Measurements from ENCODE around the gene GNA14. TPM values are rescaled to one million over a fixed set of nuclear protein-coding genes. Genes with fewer than 3 reads are reported as not detected.
"Not testable (repeated sequence)": the region's sequence is repeated elsewhere in the genome, so short reads cannot be mapped to it uniquely, and the experiment has no call there.

Gene GNA14
- total RNA-seq, 2 donors from 2014 or later: not detected

GRCh38 chr9:77456829-77457437 lies 191.2 kb downstream of the GNA14 start:
- H3K36me3 Mint-ChIP-seq (ENCODE audit: low read depth): no peaks in the 10 kb centered on the region
- H3K9me3 Mint-ChIP-seq: no peaks in the 10 kb centered on the region
- H3K27me3 Mint-ChIP-seq: peaks cover 3% of the 10 kb centered on the region
- no peak overlapping the region for H3K27ac Mint-ChIP-seq
- ATAC-seq (replicated peaks): peak; percentile 83
- no peak overlapping the region for H3K4me3 Mint-ChIP-seq
- peaks cover 16% of the 10 kb centered on the region for H3K4me1 Mint-ChIP-seq

- no peak overlapping the region for H3K27ac Mint-ChIP-seq
- peaks cover 16% of the 10 kb centered on the region for H3K4me1 Mint-ChIP-seq
- peak; percentile 49 for ATAC-seq (replicated peaks)
- H3K9me3 Mint-ChIP-seq: no peaks in the 10 kb centered on the region
- H3K27me3 Mint-ChIP-seq: peaks cover 12% of the 10 kb centered on the region
- no peak overlapping the region for H3K4me3 Mint-ChIP-seq
- no peaks in the 10 kb centered on the region for H3K36me3 Mint-ChIP-seq (ENCODE audit: low read depth)
These were observed 192.7 kb downstream of the GNA14 start for GRCh38 chr9:77455312-77455927.

DNA sequence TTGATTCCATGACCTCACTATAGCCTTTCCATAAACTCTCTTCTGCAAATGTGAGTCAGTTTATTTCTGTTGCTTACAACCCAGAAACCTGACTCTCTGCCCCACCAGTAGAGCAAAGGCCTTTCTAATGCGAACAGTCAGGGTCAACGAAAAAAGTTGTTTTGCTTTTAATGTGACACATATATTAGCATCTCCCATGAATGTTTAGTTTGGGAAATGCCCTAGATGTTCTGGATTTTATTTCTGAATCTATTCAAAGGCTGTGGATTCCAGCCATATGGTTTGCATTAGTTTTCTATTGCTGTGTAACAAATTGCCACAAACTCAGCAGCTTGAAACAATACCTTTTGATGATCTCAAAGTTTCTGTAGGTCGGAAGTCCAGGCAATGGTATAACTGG lies 193.5 kb downstream of the GNA14 start:
- H3K27ac Mint-ChIP-seq: no peak overlapping the region
- H3K36me3 Mint-ChIP-seq (ENCODE audit: low read depth): no peaks in the 10 kb centered on the region
- no peaks in the 10 kb centered on the region for H3K9me3 Mint-ChIP-seq
- peak overlapping the region; percentile 45 for H3K4me3 Mint-ChIP-seq
- peaks cover 13% of the 10 kb centered on the region for H3K27me3 Mint-ChIP-seq
- no peak for ATAC-seq (replicated peaks)
- H3K4me1 Mint-ChIP-seq: peaks cover 16% of the 10 kb centered on the region

GRCh38 chr9:77453825-77454647 lies 194.1 kb downstream of the GNA14 start:
- H3K4me1 Mint-ChIP-seq: peaks cover 16% of the 10 kb centered on the region
- H3K27me3 Mint-ChIP-seq: peaks cover 13% of the 10 kb centered on the region
- H3K4me3 Mint-ChIP-seq: peak overlapping the region; percentile 45
- no peaks in the 10 kb centered on the region for H3K36me3 Mint-ChIP-seq (ENCODE audit: low read depth)
- ATAC-seq (replicated peaks): no peak
- H3K27ac Mint-ChIP-seq: peak overlapping the region; percentile 11
- H3K9me3 Mint-ChIP-seq: no peaks in the 10 kb centered on the region

- peaks cover 19% of the 10 kb centered on the region for H3K27me3 Mint-ChIP-seq
- H3K4me1 Mint-ChIP-seq: peaks cover 6% of the 10 kb centered on the region
- H3K36me3 Mint-ChIP-seq (ENCODE audit: low read depth): no peaks in the 10 kb centered on the region
- no peak overlapping the region for H3K4me3 Mint-ChIP-seq
- no peak overlapping the region for H3K27ac Mint-ChIP-seq
- peaks cover 3% of the 10 kb centered on the region for H3K9me3 Mint-ChIP-seq
- ATAC-seq (replicated peaks): no peak
These were observed 196.6 kb downstream of the GNA14 start for GRCh38 chr9:77451507-77451906.

DNA sequence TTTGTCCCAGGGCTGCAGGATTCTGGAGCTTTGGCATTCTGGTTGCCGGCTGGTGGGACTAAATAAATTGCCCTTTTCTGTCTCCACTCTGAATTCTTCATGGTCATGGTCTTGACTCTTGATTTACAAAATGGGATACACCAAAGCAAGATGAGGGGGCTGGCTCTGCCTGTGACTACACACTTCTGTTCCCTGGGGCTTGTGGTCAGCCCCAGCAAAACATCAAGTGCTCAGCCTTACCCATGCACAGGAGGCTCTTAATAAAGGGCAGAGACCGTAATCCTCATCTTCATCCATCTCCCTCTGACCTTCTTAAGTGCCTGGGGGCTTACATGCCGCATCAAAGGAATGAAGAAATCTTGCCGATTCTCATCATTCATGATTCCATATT lies 198.0 kb downstream of the GNA14 start:
- Mint-ChIP-seq H3K27me3 (peaks cover 19% of the 10 kb centered on the region), H3K9me3 (peaks cover 3% of the 10 kb centered on the region), H3K27ac (no peak overlapping the region), H3K36me3 (ENCODE audit: low read depth) (no peaks in the 10 kb centered on the region), H3K4me1 (peaks cover 6% of the 10 kb centered on the region), H3K4me3 (no peak overlapping the region)
- no peak for ATAC-seq (replicated peaks)

DNA sequence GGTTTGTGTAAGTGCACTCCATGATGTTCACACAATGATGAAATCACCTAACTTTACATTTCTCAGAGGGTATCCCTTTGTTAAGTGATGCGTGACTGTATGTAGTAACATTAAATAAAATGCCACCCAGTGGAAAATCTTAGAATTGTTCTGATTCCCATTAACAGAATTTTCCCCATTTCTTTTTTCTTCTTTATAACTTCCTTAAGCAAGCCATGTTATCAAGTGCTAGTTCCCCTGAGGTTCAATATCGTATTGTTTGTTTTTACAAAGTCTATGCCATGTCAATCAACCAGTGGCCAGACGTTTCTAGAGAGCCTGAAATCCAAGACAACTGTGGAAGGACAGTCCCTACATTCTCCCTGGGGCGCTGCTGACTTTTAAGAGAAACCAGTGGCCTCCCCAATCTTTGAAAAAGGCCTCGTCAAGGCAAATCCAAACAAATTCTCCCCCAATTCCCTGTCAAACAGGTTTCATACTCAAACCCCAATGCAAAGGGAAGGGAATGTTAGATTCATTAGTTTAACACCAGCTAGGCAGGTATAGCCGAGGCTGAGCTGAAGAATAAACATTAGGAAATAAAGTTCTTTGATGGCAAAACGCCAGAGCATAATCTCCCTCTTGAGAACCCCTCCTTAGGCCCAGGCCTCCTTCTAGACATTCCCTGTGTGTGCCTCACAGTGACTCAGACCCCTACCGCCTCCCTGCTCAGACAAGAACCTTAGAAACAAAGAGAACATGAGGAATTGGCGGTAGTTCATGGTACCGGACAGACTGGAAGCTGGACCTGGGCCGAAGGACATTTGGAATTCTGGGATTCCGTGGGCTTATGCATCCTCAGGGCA lies 198.7 kb downstream of the GNA14 start:
- Mint-ChIP-seq H3K4me1 (peaks cover 6% of the 10 kb centered on the region), H3K27ac (no peak overlapping the region), H3K36me3 (ENCODE audit: low read depth) (no peaks in the 10 kb centered on the region), H3K27me3 (peaks cover 19% of the 10 kb centered on the region), H3K4me3 (no peak overlapping the region), H3K9me3 (peaks cover 3% of the 10 kb centered on the region)
- no peak for ATAC-seq (replicated peaks)

DNA sequence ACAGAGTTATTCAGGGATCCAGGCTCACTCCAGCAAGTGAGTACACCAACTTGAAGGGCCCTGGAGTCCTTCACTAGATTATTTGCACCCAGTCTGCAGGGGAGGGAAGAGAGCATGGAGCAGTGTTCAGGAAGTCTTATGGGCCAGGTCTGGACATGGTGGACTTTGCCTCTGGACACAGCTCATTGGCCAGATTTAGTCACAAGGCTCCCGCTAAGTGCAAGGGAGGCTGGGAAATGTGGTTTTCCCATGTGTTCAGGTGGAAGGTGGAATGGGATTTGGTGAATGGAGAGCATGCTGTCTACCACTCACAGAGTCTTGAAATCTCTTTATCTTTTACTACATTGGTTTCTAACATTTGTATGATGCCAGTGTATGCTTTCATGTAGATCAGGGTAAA lies 200.5 kb downstream of the GNA14 start:
- no peak overlapping the region for H3K27ac Mint-ChIP-seq
- H3K36me3 Mint-ChIP-seq (ENCODE audit: low read depth): no peaks in the 10 kb centered on the region
- no peak for ATAC-seq (replicated peaks)
- H3K9me3 Mint-ChIP-seq: peaks cover 3% of the 10 kb centered on the region
- H3K4me3 Mint-ChIP-seq: no peak overlapping the region
- H3K27me3 Mint-ChIP-seq: peaks cover 19% of the 10 kb centered on the region
- H3K4me1 Mint-ChIP-seq: no peaks in the 10 kb centered on the region

GRCh38 chr9:77442436-77442835 lies 205.7 kb downstream of the GNA14 start:
- H3K9me3 Mint-ChIP-seq: peaks cover 2% of the 10 kb centered on the region
- no peaks in the 10 kb centered on the region for H3K4me1 Mint-ChIP-seq
- H3K27me3 Mint-ChIP-seq: peaks cover 8% of the 10 kb centered on the region
- no peak overlapping the region for H3K4me3 Mint-ChIP-seq
- ATAC-seq (replicated peaks): no peak
- H3K27ac Mint-ChIP-seq: no peak overlapping the region
- no peaks in the 10 kb centered on the region for H3K36me3 Mint-ChIP-seq (ENCODE audit: low read depth)

DNA sequence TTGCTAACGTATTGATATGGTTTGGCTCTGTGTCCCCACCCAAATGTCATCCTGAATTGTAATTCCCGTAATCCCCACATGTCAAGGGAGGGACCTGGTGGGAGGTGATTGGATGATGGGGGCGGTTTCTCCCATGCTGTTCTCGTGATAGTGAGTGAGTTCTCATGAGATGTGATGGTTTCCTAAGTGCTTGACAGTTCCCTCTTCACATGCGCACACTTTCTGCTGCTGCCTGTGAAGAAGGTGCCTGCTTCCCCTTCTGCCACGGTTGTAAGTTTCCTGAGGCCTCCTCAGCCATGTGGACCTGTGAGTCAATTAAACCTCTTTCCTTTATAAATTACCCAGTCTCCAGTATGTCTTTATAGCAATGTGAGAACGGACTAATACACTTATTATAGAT lies 207.0 kb downstream of the GNA14 start:
- not testable (repeated sequence) for ATAC-seq (replicated peaks); H3K4me1 Mint-ChIP-seq; H3K4me3 Mint-ChIP-seq; H3K27ac Mint-ChIP-seq; H3K27me3 Mint-ChIP-seq; H3K9me3 Mint-ChIP-seq; H3K36me3 Mint-ChIP-seq (ENCODE audit: low read depth)

GRCh38 chr9:77440057-77440456 lies 208.1 kb downstream of the GNA14 start:
- Mint-ChIP-seq H3K9me3 (no peaks in the 10 kb centered on the region), H3K4me3 (no peak overlapping the region), H3K27ac (no peak overlapping the region), H3K4me1 (no peaks in the 10 kb centered on the region), H3K27me3 (peaks cover 3% of the 10 kb centered on the region), H3K36me3 (ENCODE audit: low read depth) (no peaks in the 10 kb centered on the region)
- ATAC-seq (replicated peaks): no peak

- no peak for ATAC-seq (replicated peaks)
- H3K36me3 Mint-ChIP-seq (ENCODE audit: low read depth): no peaks in the 10 kb centered on the region
- H3K4me3 Mint-ChIP-seq: no peak overlapping the region
- H3K9me3 Mint-ChIP-seq: no peaks in the 10 kb centered on the region
- peaks cover 3% of the 10 kb centered on the region for H3K27me3 Mint-ChIP-seq
- H3K27ac Mint-ChIP-seq: no peak overlapping the region
- peaks cover 3% of the 10 kb centered on the region for H3K4me1 Mint-ChIP-seq
These were observed 209.5 kb downstream of the GNA14 start for GRCh38 chr9:77438653-77439052.

GRCh38 chr9:77435688-77436087 lies 212.4 kb downstream of the GNA14 start:
- Mint-ChIP-seq H3K4me3 (no peak overlapping the region), H3K4me1 (peaks cover 5% of the 10 kb centered on the region), H3K27me3 (peaks cover 3% of the 10 kb centered on the region), H3K36me3 (ENCODE audit: low read depth) (no peaks in the 10 kb centered on the region), H3K27ac (no peak overlapping the region), H3K9me3 (no peaks in the 10 kb centered on the region)
- ATAC-seq (replicated peaks): no peak

- H3K4me1 Mint-ChIP-seq: peaks cover 5% of the 10 kb centered on the region
- H3K9me3 Mint-ChIP-seq: no peaks in the 10 kb centered on the region
- ATAC-seq (replicated peaks): no peak
- no peak overlapping the region for H3K4me3 Mint-ChIP-seq
- H3K27me3 Mint-ChIP-seq: peaks cover 3% of the 10 kb centered on the region
- H3K36me3 Mint-ChIP-seq (ENCODE audit: low read depth): no peaks in the 10 kb centered on the region
- H3K27ac Mint-ChIP-seq: no peak overlapping the region
These were observed 212.8 kb downstream of the GNA14 start for GRCh38 chr9:77435277-77435676.

Data from activated T-helper 17 cell treated with anti-CD3 and anti-CD28 coated beads, Interleukin-2, amount 50 U/mL, for 72 hours (primary cell).